Activated CD4-positive, alpha-beta T cell treated with anti-CD3 and anti-CD28 coated beads, Interleukin-2, Interleukin-4, amounts not matched to agents 100 ng/mL and 50 ng/mL, durations not matched to agents 16 hours and 8 hours (primary cell): ENCODE results near the gene RPS6KL1.
A peak's percentile ranks its signal among the peaks of the same experiment; 100 is the strongest.

Experiments
- DNase-seq: peaks from one replicate; pipeline ENCODE4 v3.0.0-alpha.2; 2020; ENCODE audit warnings: low spot score

Gene RPS6KL1

GRCh38 chr14:74912111-74912510, 10.9 kb downstream of the RPS6KL1 start:
- no peak for DNase-seq

DNA sequence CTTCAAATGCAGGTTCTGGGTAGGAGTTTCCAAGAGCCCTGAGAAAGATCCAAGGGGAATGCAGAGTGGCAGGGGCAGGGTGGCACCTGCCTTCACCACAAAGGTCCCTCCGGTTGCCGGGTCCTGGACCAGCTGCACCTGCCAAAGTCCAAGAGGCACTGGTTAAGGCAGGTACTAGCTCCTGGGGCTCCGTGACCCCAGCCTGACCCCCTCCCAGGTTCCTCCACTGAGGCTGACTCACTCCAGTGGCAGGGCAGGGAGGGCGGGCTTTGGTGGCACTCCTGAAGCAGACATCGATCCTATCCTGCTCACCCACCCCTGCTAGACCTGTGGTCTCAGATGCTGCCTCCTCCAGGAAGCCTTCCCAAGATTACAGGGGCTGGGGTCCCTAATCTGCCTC, 11.4 kb downstream of the RPS6KL1 start:
- DNase-seq, result no peak

- no peak for DNase-seq
These were observed 11.8 kb downstream of the RPS6KL1 start for GRCh38 chr14:74911221-74911620.

DNA sequence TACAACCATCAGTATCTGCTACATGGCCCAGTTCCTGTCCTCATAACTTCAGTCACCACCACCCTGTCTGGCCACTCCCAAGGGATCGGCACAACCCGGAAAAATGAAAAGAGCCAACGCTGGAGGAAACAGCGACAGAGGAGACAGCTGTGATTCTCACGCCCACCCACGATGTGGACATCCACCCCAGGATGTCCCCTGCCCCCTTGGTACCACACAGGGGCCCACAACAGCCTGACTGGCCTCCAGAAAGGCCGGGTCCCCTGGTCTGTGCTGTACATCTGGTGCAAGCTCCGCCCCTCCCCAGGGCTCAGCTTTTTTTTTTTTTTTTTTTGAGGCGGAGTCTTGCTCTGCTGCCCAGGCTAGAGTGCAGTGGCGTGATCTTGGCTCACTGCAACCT, 12.5 kb downstream of the RPS6KL1 start:
- DNase-seq, result no peak

DNA sequence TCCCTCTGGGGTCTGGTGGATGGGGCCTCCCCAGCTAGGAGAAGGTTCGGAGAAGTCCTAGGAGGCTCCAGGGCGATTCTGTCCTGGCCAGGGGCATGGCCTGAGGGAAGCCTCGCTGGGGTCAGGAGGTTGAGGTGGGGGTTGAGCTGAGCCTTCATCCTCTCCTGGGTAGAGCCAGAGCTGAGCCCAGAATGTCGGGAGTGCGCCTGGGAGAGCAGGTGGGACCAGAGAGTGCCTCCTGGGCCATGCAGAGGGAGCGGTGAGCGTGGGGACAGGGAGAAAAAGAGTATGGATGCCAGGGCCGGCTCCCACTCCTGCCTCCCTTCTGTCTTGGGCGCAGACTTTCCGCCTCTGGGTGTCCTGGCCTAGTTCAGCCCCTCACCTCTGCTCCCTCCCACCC, 13.1 kb downstream of the RPS6KL1 start:
- DNase-seq, result no peak

- DNase-seq, result no peak
These were observed 13.6 kb downstream of the RPS6KL1 start for GRCh38 chr14:74909501-74909900.

DNA sequence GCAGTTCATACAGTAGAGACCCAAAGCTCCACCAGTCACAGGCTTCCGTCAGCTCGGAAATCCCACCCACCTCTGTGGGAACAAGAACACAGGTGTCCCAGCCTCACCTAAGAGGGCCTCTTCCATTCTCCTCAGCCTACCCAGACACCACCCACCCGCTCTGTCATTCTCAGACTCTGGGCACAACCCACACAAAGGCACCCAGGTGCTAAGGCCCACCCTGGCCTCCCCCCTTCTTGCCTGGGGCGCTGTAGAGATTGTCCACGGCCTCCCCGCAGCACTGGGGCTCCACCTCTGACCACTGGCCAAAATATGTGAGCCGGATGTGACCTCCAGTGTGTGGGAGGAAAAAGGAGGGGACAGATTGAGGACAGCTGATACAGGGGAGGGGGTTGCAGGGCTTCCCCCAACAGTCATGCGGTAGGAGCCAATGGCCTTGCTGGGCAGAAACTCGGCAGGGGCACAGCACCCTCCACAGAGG, 14.2 kb downstream of the RPS6KL1 start:
- no peak for DNase-seq

DNA sequence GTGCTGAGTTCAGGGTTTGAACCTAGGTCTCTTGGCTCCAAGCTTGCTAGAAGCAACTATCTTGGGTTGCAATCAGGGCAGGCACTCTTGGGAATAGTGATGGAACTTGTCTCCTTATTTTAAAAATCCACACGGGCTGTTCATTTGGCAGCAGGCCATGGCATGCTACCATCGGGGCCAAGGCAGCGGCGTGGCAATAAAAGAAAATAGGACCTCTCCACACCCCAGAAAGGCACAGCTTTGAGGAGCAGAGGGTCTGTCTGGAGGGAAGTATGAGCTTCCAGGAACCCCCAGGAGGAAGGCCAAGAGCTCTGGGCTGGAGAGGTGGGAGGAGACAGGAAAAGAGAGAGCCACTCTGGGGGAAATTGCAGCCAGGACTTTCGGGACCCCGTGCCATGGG, 15.3 kb downstream of the RPS6KL1 start:
- no peak for DNase-seq

DNA sequence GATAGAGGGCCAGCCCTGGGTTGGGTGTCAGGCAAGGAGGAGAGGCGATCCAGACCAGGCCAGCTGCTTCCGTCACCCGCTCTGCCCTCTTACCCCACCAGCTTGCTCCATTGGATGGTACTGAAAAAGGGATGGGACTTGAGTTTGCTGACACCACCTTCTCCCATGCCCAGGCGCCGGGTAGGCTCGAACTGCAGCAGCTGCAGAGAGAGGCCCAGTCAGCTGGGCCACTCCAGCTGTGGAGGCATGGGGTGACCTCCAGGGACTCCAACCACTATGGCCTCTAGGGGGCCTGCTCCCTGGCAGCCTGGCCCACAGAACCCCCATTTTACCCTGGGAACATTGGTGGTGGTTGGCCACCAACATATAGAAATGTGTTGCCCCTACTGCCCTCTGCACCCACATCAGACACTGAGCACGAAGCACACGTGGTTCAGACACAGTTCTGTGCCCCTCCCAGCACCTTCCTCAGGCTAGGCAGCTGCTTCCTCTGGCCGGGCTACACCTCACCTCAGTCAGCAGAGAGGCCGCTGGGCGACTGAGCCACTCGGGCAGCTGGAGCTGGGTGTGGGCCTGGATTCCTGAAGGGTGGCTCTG, 16.0 kb downstream of the RPS6KL1 start:
- no peak for DNase-seq

DNA sequence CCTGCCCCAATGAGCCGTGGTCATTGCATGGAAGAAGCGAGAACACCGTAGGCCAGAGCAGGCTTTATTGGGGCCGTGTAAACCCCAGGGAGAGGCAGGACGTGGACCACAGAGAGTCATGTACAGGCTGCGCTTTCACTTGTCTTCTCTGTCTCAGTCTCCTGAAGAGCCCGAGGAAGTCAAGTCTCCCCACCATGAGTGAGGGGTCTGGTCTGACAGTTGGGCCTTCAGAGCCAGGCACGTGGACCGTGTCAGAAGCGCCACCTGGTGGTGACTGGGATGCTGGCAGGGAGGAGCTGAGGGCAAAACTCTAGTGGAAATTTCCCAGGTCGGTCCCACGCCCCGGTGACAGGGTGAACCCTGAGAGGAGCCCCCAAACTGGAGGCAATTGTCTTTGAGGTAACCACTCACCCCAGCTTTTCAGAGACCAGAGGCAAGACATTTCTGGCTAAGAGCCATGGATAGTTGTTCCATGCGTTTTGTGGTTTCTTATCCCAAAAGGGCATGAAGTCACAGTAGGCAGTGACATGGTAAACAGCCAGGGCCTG, 17.4 kb downstream of the RPS6KL1 start:
- peak; percentile 74 for DNase-seq

DNA sequence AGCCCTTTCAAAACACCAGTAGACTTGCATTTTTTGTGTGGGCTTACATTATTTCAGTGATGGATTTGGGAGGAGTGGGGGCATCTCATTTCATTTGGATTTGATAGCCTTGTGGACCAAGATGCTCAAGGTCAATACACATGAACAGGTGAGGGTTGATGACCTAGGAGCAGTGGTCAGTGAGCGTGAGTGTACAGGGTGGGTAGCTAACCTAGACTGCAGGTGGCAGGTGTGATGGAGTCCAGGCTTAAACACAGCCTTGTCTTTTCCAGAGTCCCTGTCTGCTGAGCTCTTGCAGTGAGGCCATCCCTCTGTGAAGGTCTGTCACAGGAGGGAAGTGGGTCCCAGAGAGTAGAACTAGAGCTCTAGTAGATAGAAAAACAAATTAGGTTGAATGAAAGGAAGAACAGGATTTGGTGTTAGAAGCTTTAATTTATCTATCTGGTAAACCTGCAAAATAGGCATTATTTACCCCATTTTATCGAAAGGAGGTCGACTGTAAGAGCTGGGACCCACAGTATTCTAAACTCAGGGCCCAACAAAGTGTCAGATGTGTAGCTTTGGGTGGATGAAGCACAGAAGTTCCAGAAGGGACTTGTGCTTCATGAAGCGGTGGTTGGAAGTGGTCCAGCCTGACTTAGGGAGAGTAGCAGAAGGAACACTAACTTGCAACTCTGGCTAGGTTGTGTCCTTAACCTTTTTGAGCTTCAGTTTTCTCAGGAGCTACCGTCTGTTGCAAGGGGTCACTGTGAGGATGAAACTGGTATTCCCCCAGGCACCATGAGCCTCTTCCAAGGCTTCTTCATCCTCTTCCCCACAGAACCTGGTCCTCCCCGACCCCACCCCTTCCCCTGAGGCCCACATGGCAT, 18.2 kb downstream of the RPS6KL1 start:
- DNase-seq, result no peak

DNA sequence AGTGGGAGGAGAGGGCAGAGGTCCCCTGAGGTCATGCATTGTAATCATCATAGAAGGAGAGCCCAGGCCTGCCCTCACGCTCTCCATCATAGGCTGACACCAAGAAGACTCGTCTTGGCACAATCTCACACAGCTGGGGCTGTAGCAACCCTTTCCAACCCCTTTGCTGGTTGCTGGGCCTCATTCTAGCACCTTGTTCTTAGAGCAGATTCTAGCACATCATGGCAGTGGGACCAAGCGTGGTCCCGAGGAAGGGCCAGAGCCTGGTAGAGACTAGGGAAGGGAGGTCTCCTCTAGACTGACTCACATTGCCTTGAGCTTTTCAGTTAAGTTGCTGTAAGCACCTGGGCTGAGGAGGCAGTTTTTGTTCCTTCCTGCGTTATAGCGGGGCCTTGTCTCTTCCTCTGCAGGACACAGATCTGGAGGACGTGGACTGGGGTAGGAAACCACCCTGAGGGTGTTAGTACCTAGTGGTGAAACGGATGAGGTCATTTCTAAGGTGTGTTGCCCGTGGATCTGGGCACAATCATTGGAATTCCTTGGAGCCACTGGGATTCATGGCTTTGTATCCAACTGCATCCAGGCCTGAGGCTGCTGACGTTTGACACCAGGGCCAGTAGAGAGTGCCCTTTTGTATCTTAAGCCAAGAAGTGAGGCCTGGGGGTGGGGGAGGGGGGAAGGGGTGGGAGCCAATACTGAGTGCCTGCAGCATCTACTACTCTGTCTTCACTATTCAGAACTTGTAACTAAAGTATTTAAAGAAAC, 19.9 kb downstream of the RPS6KL1 start:
- DNase-seq, result no peak

- no peak for DNase-seq
These were observed 24.4 kb downstream of the RPS6KL1 start for GRCh38 chr14:74898694-74899093.

- DNase-seq, result no peak
These were observed 25.0 kb downstream of the RPS6KL1 start for GRCh38 chr14:74898083-74898482.

DNA sequence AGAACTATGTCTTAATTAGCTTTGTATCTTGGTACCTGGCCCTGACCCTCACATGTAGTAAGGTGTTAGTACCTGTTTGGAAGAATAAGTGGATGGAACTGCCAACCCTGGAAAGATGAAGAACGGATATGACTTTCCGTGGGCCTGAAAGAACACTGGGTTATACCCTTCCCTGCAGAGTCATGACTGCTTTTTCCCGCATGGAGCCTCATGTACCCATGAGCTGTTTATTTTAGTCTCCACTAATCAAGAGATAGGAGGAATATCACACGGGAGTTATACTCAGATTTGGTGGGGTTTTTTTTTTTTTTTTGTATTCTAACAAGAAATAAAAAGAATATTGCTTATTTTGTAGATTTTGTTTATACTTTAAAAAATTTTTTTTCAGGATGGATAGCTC, 25.4 kb downstream of the RPS6KL1 start:
- DNase-seq, result no peak

DNA sequence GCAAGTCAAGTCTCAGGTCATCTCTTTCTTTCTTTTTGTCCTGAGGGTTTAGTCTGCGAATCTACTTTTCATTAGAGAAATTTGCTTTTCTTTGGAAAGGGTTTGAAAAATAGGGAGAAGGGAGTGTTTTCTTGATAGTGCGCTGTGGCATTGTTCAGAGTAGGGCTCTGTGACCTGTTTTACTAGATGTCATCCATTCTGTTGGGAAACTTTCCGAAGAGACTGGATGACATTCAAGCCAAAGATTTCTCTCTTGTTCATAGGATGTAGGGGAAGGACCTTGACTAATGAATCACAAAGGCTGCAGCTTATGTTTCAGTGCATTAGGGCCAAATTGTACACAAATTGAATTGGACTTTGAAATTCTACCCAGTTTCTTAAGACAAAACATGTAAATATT, 26.7 kb downstream of the RPS6KL1 start:
- DNase-seq, result no peak

DNA sequence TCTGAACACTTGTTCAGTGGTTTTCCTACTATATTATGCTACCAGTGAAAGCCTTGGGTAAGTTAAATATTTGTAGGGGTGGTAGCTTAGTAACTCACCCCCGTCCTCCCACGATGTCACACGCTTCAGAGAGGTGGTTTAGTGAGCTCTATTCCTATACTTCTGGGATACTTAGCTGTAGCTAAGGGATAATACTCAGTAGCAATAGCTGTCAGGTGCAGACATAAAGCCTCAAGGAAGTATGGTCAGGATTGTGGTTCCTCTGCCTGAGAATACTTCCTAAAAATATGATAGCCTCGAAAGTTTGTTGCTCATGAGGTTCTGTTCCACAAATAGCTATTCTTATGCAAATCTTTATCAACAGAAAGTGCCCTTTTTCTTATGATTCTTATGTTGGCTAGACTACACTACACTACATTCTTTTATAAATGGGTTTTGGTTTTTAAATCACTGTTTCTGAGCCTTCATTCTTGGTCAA, 29.4 kb downstream of the RPS6KL1 start:
- DNase-seq, result no peak

GRCh38 chr14:74892745-74893144, 30.3 kb downstream of the RPS6KL1 start:
- DNase-seq, result no peak

- no peak for DNase-seq
These were observed 31.2 kb downstream of the RPS6KL1 start for GRCh38 chr14:74891870-74892269.

DNA sequence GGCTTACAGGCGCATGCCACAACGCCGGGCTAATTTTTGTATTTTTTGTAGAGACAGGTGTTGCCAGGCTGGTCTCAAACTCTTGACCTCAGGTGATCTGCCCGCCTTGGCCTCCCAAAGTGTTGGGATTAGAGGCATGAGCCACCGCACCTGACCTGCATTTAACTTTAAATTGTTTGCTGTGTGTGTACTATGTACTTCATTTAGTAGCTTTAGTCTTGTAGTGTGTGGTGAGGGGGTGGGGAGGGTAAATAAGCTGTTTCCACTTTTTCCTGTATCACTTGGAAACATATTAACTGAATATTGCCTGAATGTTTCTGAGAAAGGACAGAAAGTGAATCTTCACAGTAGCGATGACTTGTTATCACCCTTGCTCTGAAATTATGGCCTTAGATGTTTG, 32.8 kb downstream of the RPS6KL1 start:
- DNase-seq, result no peak

- no peak for DNase-seq
These were observed 34.6 kb downstream of the RPS6KL1 start for GRCh38 chr14:74888164-74889158.
